Erythroblast (primary cell): ENCODE measurements around the gene TMEM233.
"Not testable (repeated sequence)": the region's sequence is repeated elsewhere in the genome, so short reads cannot be mapped to it uniquely, and the experiment has no call there.

Source experiments
- DNase-seq, 2 experiments: peaks; one replicate each; lab custom pipeline; 2025; lab: John Stamatoyannopoulos, UW
- GATA1 ChIP-seq: IDR thresholded peaks from 2 replicates; pipeline ENCODE4 v1.6.1; 2011; ENCODE audit warnings: low read depth, mild to moderate bottlenecking, control low read depth, low read length, moderate library complexity
- POLR2A ChIP-seq: IDR thresholded peaks from 2 replicates; pipeline ENCODE4 v1.6.1; 2011; ENCODE audit warnings: mild to moderate bottlenecking, low read length

TMEM233 gene

DNA sequence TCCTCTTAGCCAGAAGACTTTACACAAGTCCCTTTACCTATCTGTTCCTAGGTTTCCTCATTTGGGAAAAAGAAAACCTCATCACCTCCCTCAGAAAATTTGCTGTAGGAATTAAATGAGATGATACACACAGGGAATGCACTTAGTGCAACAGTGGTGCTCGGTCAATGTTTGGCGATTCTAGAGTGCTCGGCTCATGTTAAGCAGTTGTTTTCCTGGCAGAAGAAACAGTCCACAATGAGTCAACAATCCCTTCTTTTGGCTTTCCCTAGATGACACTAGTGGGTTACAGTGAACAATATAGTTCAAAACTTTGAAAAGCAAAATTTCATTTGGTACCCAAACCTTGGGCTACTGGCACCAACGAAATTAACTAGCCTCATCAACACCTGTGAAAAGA is 3.9 kb upstream of the TMEM233 start:
- no peak for DNase-seq
- no peak for TF ChIP-seq GATA1
- TF ChIP-seq POLR2A = no peak

DNA sequence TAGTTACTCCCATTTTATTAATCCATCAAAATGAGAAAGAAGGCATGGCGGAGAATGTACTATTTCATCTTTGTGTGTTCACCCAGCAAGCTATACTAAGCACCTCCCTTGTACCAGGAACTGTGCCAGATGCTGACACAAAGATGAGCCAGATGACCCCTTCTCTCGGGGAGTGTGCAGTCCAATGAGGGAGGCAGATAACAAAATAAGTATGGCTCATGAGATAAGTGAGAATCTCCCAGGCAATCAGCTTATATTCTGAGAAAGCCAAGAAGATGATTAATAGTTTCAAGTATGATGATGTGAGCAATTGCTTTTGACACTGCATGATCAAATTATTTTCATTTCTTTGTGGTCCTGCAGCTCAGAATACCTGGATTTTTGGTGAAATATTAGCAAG is 1.3 kb upstream of the TMEM233 start:
- TF ChIP-seq GATA1 = peak; percentile 63
- peak; percentile 39 for TF ChIP-seq POLR2A
- DNase-seq = peak; percentile 97 to 99

DNA sequence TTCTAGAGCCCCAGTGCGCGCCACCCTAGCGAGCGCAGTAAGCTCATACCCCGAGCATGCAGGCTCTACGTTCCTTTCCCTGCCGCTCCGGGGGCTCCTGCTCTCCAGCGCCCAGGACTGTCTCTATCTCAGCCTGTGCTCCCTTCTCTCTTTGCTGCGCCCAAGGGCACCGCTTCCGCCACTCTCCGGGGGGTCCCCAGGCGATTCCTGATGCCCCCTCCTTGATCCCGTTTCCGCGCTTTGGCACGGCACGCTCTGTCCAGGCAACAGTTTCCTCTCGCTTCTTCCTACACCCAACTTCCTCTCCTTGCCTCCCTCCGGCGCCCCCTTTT is 791 bp downstream of the TMEM233 start:
- TF ChIP-seq POLR2A = no peak
- no peak for TF ChIP-seq GATA1
- DNase-seq = peak; percentile 60 to 81

DNA sequence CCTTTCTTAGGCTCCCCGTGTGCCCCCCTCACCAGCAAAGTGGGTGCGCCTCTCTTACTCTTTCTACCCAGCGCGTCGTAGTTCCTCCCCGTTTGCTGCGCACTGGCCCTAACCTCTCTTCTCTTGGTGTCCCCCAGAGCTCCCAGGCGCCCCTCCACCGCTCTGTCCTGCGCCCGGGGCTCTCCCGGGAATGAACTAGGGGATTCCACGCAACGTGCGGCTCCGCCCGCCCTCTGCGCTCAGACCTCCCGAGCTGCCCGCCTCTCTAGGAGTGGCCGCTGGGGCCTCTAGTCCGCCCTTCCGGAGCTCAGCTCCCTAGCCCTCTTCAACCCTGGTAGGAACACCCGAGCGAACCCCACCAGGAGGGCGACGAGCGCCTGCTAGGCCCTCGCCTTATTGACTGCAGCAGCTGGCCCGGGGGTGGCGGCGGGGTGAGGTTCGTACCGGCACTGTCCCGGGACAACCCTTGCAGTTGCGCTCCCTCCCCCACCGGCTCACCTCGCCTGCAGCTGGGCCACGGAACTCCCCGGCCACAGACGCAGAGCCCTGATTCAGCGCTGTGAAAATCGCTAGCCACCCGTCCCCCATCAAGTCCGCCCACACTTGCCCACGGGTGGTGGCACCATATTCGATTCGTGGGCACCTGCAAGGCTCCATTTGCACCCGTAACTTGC is 1.3 kb downstream of the TMEM233 start:
- no peak for TF ChIP-seq GATA1
- no peak for TF ChIP-seq POLR2A

DNA sequence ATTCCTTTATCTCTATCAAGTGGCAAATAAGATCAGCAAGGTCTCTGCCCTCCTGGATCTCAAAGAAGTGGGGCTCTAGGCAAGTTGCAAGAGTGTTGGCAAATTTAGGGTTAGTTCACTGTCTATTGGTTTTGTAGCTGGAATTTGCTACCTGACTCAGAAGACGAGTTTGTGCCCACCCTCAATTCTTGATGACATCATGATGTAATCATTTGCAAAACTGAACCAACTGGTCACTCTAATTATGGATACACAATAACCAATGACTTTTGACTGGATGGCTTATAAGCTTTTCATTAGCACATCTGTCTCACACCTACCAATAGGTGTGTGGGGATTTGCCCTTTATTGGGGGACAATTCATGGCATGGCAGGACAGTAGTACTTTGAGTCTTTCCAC is 4.6 kb downstream of the TMEM233 start:
- TF ChIP-seq GATA1 (no peak), POLR2A (no peak)

More for the DNA sequence above, 1.3 kb downstream of the TMEM233 start:
- DNase-seq = peak; percentile 74 to 89

DNA sequence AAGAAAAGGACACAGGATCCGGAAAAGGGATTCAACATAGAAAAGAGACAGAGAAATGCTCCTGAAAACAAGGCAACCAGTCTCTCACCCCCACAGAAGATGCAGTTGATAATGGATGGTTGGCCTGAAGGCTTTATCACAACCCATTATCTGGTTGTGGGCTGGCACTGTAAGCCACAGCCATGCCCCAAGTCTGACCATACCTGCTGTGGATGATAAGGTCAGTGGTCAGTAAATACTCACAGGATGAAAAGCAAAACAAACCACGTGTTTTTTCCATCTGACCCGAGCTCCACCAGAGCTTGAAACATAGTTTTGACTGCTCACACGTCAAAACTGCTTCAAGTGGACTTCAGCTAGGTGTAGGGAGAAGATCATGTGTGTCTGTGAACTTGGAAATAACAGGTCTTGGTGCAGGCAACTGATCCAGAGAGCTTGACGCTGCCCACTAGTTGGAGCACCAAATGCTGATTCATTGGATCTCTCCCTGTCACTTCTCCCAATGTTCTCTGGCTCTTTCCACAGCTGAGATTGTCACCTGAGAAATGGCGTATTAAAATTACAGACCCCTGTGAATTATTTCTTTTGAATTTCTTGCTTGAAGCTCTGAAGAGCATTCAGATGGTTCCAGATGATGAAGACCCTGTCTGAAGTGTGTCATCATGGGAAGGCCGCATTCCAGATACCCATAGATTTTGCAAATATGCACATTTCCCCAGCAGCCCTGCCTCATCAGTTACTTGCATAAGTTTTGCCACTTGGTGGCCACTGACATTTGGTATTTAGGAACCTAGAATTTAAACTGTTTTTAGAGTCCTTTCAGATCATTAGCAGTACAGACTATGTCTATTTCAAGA is 8.5 kb downstream of the TMEM233 start:
- no peak for TF ChIP-seq GATA1
- TF ChIP-seq POLR2A = no peak
- DNase-seq = peak in 1 of 2 experiments; percentile 70

More for the DNA sequence above, 4.6 kb downstream of the TMEM233 start:
- no peak for DNase-seq

DNA sequence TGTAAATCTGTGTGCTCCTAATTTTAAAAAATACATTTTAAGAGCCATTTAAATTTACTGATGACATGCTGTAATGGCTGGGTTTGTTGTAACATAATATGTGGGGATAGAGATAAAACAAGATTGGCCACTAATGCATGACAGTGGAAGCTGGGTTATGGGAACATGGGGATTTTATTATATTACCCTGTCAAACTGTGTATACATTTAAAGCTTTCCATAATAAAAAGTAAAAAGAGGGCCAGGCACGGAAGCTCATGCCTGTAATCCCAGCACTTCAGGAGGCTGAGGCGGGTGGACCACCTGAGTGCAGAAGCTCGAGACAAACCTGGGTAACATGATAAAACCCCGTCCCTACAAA is 9.1 kb downstream of the TMEM233 start:
- DNase-seq = no peak
- TF ChIP-seq POLR2A = no peak
- no peak for TF ChIP-seq GATA1

DNA sequence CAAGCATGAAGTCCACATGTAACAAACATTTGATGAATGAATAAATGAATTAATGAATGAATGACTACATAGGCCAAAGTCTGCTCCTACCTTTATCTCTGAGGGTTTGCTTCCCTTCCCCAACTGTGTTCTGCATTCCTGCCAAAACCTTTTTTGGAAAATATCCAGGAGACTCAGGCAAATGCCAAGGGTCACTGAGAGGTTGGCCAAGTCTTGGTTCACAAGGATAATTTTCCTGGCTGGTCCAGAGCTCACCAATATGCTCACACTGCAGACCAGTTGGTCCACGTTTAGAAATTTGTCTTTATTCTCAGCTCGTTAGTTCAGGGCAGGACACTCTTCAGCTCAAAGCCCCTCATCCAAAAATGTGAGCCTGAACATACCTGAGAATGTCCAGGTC is 10.2 kb downstream of the TMEM233 start:
- DNase-seq = no peak

DNA sequence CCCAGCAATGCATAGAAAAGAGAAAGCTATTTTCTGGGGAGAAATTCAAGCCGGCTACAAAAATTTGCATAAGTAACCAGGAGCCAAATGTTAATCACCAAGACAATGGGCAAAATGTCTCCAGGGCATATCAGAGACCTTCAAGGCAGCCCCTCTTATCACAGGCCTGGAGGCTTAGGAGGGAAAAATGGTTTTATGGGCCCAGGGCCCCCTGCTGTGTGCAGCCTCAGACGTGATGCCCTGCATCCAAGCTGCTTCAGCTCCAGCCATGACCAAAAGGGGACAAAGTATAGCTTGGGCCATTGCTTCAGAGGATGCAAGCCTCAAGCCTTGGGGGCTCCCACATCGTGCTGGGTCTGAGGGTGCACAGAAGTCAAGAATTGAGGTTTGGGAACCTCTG is 15.8 kb downstream of the TMEM233 start:
- TF ChIP-seq POLR2A (no peak), GATA1 (no peak)

More for the DNA sequence above, 10.2 kb downstream of the TMEM233 start:
- TF ChIP-seq GATA1 (no peak), POLR2A (no peak)

DNA sequence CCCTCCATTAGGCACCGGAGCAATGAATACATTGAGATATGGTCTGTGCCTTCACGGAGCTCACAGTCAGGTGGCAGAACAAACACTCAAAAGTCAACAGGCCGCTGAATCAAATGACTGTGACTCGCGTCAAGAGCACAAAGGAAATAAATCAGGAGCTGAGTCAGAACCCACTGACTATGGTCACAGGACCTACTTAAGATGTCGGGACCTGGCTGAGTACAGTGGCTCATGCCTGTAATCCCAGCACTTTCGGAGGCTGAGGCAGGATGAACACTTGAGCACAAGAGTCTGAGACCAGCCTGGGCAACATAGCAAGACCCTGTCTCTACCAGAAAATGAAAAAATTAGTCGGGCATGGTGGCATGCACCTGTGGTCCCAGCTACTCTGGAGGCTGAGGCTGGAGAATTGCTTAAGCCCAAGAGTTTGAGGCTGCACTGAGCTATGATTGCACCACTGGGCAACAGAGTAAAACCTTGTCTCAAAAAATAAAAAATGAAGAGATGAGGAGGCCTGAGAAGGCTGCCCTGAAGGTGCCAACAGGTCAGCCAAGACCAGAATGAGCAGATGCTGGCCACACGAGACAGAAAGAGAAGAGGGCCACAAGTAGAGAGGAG is 19.9 kb downstream of the TMEM233 start:
- TF ChIP-seq GATA1 = no peak
- no peak for DNase-seq

More for the DNA sequence above, 15.8 kb downstream of the TMEM233 start:
- DNase-seq = no peak

DNA sequence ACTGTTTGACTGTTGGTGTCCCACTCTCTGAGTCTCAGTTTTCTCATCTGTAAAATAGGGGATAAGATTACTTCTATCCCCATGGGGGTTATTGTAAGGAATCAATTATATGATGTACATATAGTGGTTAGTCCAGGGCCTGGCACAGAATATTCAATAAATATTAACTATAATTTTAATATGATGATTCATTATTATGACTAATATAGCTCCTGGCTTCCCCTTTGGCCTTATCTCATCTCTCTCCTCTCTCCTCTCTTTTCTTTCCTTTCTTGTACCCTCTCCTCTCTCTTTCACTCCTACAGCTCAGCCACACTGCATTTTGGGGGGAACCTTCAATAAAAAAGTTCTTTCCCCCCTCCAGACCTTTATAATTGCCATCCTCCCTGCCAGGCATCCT is 21.1 kb downstream of the TMEM233 start:
- DNase-seq = no peak
- TF ChIP-seq POLR2A = no peak
- no peak for TF ChIP-seq GATA1

DNA sequence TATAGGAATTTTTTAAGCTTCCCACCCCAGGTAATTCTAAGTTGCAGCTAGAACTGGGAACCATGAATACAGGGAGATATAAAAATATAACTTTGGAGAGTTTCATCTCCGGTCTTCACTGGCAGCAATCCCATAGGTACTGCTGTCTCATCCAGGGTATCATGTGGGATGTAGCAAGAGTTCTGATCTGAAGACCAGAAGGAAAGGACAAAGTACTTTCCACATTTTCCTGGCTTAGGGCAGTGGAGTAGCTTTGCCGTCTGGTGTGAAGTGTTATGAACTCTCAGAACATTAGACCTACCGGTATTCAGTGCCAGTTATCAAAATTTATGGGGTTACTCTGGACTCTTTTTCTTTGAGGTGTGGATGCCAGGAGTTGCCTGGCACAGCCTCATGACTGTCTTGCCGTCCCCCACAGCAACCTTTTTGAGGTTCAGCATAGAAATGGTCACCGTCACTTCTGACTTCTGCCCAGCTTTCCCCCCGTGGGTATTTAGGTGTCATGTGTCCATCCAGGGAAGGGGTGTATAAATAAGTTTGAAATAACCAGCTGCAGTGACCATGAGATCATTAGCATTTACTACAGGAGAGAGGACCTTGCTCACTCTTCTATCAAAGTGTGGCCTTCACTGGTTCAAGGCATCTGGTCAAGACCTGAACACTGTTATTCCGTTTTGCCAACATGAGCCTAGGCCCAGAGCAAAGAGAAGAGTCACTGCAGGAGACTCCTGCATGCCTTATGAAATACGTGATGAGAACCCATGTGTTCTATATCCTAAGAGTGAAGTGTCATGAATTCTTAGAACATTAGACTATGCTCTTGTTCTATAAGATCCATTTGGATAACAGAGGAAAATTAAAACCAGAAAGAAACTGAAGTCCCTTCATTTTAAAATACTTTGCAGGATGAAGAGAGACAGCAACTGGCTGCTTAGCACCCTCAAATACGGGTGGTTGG is 22.2 kb downstream of the TMEM233 start:
- no peak for TF ChIP-seq GATA1
- TF ChIP-seq POLR2A = no peak
- DNase-seq = no peak

DNA sequence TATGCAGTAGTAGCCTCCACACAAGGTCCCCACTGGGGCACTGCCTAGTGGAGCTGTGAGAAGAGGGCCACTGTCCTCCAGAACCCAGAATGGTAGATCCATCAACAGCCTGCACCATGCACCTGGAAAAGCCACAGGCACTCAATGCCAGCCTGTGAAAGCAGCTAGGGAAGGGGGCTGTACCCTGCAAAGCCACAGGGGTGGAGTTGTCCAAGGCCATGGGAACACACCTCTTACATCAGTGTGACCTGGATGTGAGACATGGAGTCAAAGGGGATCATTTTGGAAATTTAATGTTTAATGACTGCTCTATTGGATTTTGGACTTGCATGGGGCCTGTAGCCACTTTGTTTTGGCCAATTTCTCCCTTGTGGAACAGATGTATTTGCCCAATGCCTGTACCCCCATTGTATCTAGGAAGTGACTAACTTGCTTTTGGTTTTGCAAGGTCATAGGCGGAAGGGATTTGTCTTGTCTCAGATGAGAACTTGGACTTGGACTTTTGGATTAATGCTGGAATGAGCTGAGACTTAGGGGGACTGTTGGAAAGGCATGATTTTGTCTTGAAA is 24.8 kb downstream of the TMEM233 start:
- not testable (repeated sequence) for DNase-seq

DNA sequence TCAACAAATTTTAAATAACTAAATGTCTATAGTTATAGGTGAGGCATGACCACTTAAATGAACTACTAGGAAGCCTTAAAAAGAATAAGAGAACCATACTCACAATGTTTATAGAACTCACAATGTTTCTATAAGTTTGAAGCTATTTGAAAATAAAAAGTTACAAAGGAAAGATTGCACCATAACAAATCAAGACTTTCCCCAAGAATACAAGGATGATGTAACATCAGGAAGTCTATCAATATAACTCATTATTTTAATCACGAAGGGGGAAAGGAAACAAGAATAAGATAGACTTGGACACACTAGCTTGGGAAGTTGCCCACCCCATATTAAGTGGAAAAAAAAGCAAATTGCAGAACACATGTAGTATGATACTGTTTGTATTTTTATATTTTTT is 26.9 kb downstream of the TMEM233 start:
- TF ChIP-seq POLR2A (no peak), GATA1 (no peak)
- DNase-seq = no peak

DNA sequence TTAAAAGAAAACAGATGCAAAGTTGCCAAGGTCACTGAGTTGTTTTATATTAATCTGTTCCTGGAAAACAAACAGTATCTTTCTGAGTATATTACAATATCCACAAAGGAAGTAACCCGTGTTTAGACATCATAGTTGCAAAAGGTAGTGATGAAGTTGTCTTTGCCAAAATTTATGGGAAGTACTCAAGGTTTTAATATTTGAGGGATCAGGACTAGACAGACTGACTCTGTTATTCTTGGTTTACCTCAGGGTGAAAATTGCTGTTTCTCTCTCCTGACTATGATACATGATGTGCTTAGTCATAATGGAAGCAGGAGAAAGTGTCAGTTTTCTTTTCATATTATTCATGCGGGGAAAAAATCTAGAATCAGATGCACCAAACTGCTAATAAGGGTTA is 28.3 kb downstream of the TMEM233 start:
- DNase-seq = no peak
- no peak for TF ChIP-seq GATA1
- TF ChIP-seq POLR2A = no peak
